ENCODE measurements around the gene PPARG.

DNA sequence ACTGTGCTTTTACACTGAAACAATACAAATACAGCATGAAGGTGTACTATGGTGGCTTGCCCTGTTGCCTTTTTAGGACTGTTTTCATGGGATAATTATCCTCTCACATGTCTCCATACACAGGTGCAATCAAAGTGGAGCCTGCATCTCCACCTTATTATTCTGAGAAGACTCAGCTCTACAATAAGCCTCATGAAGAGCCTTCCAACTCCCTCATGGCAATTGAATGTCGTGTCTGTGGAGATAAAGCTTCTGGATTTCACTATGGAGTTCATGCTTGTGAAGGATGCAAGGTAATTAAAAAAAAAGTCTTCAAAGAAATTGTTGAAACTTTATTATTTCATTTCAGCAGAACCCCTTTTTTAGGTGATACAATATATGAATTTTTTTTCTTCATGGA, 92.3 kb downstream of the PPARG start:
- TF ChIP-seq, protein P1, sequence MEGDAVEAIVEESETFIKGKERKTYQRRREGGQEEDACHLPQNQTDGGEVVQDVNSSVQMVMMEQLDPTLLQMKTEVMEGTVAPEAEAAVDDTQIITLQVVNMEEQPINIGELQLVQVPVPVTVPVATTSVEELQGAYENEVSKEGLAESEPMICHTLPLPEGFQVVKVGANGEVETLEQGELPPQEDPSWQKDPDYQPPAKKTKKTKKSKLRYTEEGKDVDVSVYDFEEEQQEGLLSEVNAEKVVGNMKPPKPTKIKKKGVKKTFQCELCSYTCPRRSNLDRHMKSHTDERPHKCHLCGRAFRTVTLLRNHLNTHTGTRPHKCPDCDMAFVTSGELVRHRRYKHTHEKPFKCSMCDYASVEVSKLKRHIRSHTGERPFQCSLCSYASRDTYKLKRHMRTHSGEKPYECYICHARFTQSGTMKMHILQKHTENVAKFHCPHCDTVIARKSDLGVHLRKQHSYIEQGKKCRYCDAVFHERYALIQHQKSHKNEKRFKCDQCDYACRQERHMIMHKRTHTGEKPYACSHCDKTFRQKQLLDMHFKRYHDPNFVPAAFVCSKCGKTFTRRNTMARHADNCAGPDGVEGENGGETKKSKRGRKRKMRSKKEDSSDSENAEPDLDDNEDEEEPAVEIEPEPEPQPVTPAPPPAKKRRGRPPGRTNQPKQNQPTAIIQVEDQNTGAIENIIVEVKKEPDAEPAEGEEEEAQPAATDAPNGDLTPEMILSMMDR (IDR thresholded peaks at IDR 0.05), result no peak
- TF ChIP-seq POLR2A (IDR thresholded peaks at IDR 0.05), result no peak

Data from Peyer's patch (tissue), 4 donors.